GM18507 (cell line): ENCODE measurements around the gene MICAL1.
A peak's percentile ranks its signal among the peaks of the same experiment; 100 is the strongest.

Source experiments
- DNase-seq: peaks from one replicate; pipeline ENCODE4 v3.0.0; 2011; ENCODE audit warnings: low read depth; ENCODE audit not compliant: insufficient read length; ENCODE audit errors: extremely low spot score
- FAIRE-seq: peaks from 2 replicates; lab custom pipeline; 2011; peaks lifted over from hg19 to GRCh38; lab: Jason Lieb, UNC

The MICAL1 gene

GRCh38 chr6:109441069-109441816 lies 14.3 kb downstream of the MICAL1 start:
- peak; percentile 67 for FAIRE-seq
- peak; percentile 23 for DNase-seq

GRCh38 chr6:109440331-109441068 lies 15.1 kb downstream of the MICAL1 start, which contains the start of the genes PPIL6 and SMPD2:
Gene PPIL6 (minus strand): TSS chr6:109440628. CDS start chr6:109440590, 38 bp downstream.
Gene SMPD2 (plus strand): TSS chr6:109440724. CDS start chr6:109441122, 398 bp downstream.
- DNase-seq (peak; percentile 82), FAIRE-seq (peak; percentile 49)

GRCh38 chr6:109436041-109436440 lies 19.5 kb downstream of the MICAL1 start:
- FAIRE-seq = no peak
- no peak for DNase-seq

GRCh38 chr6:109434456-109434855 lies 21.1 kb downstream of the MICAL1 start:
- FAIRE-seq (no peak), DNase-seq (no peak)

GRCh38 chr6:109429496-109429895 lies 26.1 kb downstream of the MICAL1 start:
- FAIRE-seq (no peak), DNase-seq (no peak)

GRCh38 chr6:109428889-109429477 lies 26.6 kb downstream of the MICAL1 start:
- no peak for DNase-seq
- no peak for FAIRE-seq

- FAIRE-seq (no peak), DNase-seq (no peak)
These were observed 30.6 kb downstream of the MICAL1 start for GRCh38 chr6:109424946-109425345.

- no peak for FAIRE-seq
- DNase-seq = no peak
These were observed 34.4 kb downstream of the MICAL1 start for GRCh38 chr6:109421184-109421583.

- FAIRE-seq = no peak
- DNase-seq = no peak
These were observed 34.8 kb downstream of the MICAL1 start for GRCh38 chr6:109420751-109421150.

- no peak for FAIRE-seq
- DNase-seq = no peak
These were observed 37.9 kb downstream of the MICAL1 start for GRCh38 chr6:109417646-109418045.

- no peak for DNase-seq
- no peak for FAIRE-seq
These were observed 44.5 kb downstream of the MICAL1 start for GRCh38 chr6:109411034-109411433.

GRCh38 chr6:109406196-109406595 lies 49.4 kb downstream of the MICAL1 start:
- FAIRE-seq = no peak
- DNase-seq = no peak

GRCh38 chr6:109397020-109397419 lies 58.6 kb downstream of the MICAL1 start:
- FAIRE-seq (no peak), DNase-seq (no peak)

- FAIRE-seq = no peak
- DNase-seq = no peak
These were observed 59.4 kb downstream of the MICAL1 start for GRCh38 chr6:109396046-109396718.
